WTC11 (cell line): ENCODE measurements around the gene BBLN.

ENCODE experiments used
- GABPB1 ChIP-seq: sonication (generic); formaldehyde crosslinking; IDR thresholded peaks from 2 replicates; pipeline ENCODE4 v1.8.1; 2023; ENCODE audit warnings: mild to moderate bottlenecking, missing genetic modification reagents
- GRHL2 ChIP-seq: fragments of 250-450 bp; sonication (Bioruptor Pico); IDR thresholded peaks from 2 replicates; pipeline ENCODE4 v1.8.0; 2022; ENCODE audit warnings: mild to moderate bottlenecking, moderate library complexity; ENCODE audit not compliant: insufficient replicate concordance, severe bottlenecking
- JUN ChIP-seq: sonication (generic); formaldehyde crosslinking; IDR thresholded peaks from 2 replicates; pipeline ENCODE4 v1.8.0; 2023; ENCODE audit warnings: mild to moderate bottlenecking, missing genetic modification reagents
- NR3C1 ChIP-seq: sonication (generic); formaldehyde crosslinking; conservative IDR thresholded peaks from 2 replicates; pipeline ENCODE4 v1.8.1; 2023; ENCODE audit warnings: low read depth, mild to moderate bottlenecking, missing genetic modification reagents
- ZNF138 ChIP-seq: sonication (generic); formaldehyde crosslinking; conservative IDR thresholded peaks from 2 replicates; pipeline ENCODE4 v1.8.1; 2022; ENCODE audit warnings: mild to moderate bottlenecking, moderate library complexity, missing genetic modification reagents
- ZNF423 ChIP-seq: fragments of 250-450 bp; sonication (Bioruptor Pico); IDR thresholded peaks from 2 replicates; pipeline ENCODE4 v2.1.2; 2022; ENCODE audit warnings: mild to moderate bottlenecking, moderate library complexity
- TF ChIP-seq, protein P1 (sequence below): fragments of 200-600 bp; IDR thresholded peaks from 2 replicates; pipeline ENCODE4 v1.8.0; 2022; ENCODE audit warnings: antibody characterized with exemption
- TF ChIP-seq, protein P2 (sequence below): sonication (generic); formaldehyde crosslinking; IDR thresholded peaks from 2 replicates; pipeline ENCODE4 v1.8.0; 2022; ENCODE audit warnings: mild to moderate bottlenecking, missing genetic modification reagents

DNA sequence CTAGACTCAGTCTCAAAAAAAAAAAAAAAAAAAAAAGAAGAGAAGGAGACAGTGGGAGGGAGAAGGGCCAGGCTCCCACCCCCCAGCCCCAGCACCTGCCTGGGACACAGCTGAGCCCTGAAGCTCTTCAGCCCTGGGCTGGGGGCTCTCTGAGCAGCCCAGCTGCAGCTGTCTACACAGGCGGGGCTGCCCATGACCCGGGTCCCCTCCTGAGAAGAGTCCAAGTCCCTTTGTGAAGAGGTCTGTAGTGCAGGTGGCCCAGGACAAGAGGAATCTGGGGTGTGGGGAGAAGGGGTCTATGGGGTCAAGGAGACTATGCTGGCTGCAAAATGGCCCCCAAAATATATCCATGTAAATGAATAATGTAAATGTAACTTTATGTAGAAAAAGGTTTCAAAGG is 17.5 kb upstream of the BBLN start:
- no peak for TF ChIP-seq GRHL2 (CRISPR knock-in tag)
- no peak for TF ChIP-seq NR3C1 (CRISPR knock-in tag)
- TF ChIP-seq GABPB1 = no peak
- TF ChIP-seq, protein P1, sequence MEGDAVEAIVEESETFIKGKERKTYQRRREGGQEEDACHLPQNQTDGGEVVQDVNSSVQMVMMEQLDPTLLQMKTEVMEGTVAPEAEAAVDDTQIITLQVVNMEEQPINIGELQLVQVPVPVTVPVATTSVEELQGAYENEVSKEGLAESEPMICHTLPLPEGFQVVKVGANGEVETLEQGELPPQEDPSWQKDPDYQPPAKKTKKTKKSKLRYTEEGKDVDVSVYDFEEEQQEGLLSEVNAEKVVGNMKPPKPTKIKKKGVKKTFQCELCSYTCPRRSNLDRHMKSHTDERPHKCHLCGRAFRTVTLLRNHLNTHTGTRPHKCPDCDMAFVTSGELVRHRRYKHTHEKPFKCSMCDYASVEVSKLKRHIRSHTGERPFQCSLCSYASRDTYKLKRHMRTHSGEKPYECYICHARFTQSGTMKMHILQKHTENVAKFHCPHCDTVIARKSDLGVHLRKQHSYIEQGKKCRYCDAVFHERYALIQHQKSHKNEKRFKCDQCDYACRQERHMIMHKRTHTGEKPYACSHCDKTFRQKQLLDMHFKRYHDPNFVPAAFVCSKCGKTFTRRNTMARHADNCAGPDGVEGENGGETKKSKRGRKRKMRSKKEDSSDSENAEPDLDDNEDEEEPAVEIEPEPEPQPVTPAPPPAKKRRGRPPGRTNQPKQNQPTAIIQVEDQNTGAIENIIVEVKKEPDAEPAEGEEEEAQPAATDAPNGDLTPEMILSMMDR = no peak
- no peak for TF ChIP-seq ZNF138 (CRISPR knock-in tag)
- TF ChIP-seq, protein P2, sequence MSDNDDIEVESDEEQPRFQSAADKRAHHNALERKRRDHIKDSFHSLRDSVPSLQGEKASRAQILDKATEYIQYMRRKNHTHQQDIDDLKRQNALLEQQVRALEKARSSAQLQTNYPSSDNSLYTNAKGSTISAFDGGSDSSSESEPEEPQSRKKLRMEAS (CRISPR knock-in tag) = no peak
- no peak for TF ChIP-seq JUN (CRISPR knock-in tag)
- TF ChIP-seq ZNF423 (CRISPR knock-in tag) = no peak
